NCI-H524 treated with DMSO at 0.1 percent for 48 hours (cell line): Measurements from ENCODE around the gene AIG1.

Experiments
- DNase-seq: peaks from one replicate; lab custom pipeline; 2025; lab: John Stamatoyannopoulos, UW

AIG1 gene

DNA sequence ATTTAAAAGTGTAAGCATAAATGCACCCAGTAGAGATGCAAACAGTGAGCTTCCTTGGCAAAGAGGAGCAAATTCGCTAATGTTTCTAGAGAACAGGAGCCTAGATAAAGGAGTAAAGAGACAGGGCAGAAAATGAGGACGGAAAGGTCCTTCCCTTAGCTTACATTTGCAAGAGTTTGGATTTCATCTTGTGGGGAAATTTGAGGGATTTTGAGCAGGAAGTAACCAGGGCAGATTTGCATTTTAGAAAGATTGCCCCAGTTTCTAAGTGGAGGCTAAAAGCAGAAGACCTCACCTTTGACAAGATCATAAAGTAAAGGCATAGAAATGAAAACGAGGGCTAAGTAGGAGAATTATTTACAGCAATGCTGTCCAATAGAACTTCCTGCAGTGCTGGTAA is 309.3 kb downstream of the AIG1 start:
- DNase-seq: no peak

GRCh38 chr6:143370812-143371370 is 310.2 kb downstream of the AIG1 start:
- DNase-seq: no peak

- no peak for DNase-seq
Observed at GRCh38 chr6:143372199-143372882, 311.7 kb downstream of the AIG1 start.

GRCh38 chr6:143374014-143374413 is 313.3 kb downstream of the AIG1 start:
- DNase-seq: no peak

- no peak for DNase-seq
Observed at GRCh38 chr6:143375022-143375585, 314.4 kb downstream of the AIG1 start.

- no peak for DNase-seq
Observed at GRCh38 chr6:143376375-143376774, 315.7 kb downstream of the AIG1 start.

DNA sequence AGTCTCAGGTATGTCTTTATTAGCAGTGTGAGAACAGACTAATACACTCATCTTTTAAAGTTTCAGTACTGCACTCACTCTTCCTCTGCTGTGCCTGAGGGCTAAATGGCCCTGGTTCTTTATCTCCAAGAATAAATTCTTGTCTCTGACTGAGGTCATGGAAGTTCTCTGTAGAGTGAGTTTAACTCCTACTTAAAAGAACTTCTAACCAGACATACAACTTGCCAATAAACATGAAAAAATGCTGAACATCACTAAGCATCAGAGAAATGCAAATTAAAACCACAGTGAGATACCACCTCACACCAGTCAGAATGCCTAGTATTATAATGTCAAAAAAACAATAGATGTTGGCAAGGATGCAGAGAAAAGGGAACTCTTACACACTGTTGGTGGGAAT is 316.2 kb downstream of the AIG1 start:
- no peak for DNase-seq

- no peak for DNase-seq
Observed at GRCh38 chr6:143385636-143386035, 324.9 kb downstream of the AIG1 start.

DNA sequence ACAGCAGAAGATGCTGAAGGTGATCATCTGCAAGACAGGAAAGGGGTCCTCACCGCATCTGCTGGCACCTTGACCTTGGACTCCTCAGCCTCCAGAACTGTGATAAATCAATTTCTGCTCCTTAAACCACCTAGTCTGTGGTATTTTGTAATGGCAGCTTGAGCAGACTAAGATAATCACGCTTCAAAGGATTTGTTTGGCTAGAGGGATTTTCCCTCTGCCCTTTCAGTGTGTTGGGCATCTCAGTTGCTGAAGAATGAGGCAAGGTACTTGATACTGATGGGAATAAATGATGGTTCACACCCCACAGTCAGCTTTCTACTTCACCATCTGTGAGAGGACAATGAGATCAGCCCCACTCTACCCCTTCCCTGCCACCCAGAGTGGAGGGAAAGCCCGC is 329.6 kb downstream of the AIG1 start:
- DNase-seq: no peak
